Stimulated activated CD8-positive, alpha-beta memory T cell treated with anti-CD3 and anti-CD28 coated beads, Interleukin-15, amount 100 ng/mL, for 1 hour (primary cell): ENCODE data around the gene JAK1.
A peak's percentile ranks its signal among the peaks of the same experiment; 100 is the strongest.
"Not testable (repeated sequence)": the region's sequence is repeated elsewhere in the genome, so short reads cannot be mapped to it uniquely, and the experiment has no call there.

ENCODE experiments used
- DNase-seq: peaks from one replicate; pipeline ENCODE4 v3.0.0-alpha.2; 2020; ENCODE audit warnings: low read depth

JAK1 gene

DNA sequence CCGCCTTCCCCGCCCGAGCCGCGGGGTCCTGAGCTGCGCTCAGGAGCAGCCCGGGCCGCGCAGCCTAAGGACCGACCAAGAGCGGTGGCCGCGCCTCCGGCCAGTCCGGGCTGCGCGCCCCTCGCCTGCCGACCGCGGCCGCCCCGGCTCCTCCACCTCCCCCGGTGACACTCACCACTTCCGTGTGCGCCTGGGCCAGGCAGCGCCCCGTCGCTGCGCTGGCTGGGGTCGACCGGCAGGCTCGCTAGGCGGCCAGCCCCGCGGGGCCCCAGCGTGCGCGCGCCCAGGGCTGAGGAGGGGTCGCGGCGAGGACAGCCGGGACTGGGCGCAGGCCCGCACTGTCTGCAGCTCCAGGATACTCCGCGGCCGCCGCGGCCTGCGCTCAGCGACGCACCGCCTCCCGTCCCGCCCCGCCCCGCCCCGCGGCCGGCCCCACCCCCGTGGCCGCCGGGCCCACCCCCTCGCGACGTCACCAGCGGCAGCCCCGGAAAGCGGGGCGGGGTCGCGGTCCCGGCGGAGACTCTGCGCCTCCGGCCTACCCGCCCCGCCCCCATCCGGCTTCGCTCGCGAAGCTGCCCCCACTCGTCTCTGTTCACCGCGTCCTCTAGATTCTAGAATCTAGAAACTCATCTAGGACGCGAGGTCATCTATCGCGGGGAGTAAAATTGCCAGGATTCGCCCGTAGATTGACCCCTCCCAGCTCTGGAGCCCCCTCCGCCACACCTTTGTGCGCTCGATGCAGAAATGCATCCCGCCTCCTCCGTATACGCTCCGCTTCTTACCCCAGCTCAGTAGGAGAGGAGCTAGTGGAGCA is at the start of gene JAK1:
Gene JAK1, minus strand, starts transcription at position 392 of the 814 bp plus-strand sequence. CDS start 80,285 bp downstream, outside the sequence.
- peak; percentile 75 for DNase-seq

DNA sequence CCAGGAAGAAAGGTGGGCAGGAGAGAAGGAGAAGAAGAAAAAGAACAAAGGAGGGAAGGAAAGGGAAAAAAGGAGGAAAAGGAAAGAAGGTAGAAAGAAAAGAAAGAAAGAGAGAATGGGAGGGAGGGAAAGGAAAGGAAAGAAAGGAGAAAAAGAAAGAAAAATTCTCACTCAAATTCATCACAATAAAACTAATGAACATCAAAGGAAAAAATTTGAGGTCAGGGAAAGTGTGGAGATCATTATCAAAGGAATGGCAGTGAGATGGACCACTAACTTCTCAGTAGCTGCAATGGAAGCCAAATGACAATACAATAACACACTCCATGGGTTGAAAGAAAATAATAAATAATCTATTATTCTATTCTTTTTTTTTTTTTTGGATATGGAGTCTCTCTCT is 48.0 kb upstream of the JAK1 start:
- no peak for DNase-seq

DNA sequence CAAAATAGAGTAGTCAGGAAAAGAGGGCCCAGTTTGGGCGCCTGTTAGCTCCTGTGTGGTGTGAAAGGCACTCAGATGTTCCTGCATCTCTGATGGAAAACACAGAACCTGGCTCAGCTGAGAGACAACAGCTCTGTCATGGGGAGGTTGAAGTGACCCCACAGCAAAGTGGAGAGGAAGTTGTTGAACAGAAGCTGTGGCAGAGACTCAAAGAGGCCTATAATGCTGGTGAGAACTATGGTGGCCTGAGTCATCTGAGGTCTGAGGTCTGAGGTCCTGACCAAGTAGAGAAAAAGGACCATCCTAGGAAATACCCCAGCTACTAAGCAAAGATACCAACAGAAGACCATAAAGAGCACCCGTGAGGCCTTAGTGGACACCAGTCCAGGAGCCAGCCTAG is 45.6 kb upstream of the JAK1 start:
- DNase-seq = no peak

DNA sequence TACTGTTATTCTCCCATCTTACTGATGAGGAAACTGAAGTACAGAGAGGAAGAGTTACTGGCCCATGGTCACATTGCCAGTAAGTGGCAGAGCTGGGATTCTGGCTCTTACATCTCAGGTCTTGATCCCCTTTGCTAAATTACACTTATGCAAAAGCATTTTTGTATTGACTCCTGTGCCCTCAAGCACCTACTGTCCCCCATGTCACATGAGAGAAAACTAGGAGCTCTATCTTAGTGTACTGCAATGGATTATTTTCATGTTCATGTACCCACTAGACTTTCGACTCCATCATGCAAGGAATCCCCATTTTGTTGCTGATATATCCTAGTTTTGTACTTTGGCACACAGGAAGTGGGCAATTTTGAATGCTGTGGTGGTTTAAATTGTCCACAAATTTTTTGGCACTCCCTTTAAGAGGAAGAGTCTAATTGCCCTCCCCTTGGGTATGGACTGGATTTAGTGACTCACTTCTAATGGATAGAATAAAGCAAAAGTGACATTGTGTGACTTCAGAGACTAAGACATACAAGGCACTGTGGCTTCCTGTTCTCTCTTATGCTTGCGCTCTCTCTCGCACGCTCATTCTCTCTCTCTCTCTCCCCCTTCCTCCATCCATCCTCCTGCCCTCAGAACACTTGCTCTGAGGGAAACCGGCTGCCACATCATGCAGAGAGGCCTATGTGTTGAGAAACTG is 43.5 kb upstream of the JAK1 start:
- no peak for DNase-seq

DNA sequence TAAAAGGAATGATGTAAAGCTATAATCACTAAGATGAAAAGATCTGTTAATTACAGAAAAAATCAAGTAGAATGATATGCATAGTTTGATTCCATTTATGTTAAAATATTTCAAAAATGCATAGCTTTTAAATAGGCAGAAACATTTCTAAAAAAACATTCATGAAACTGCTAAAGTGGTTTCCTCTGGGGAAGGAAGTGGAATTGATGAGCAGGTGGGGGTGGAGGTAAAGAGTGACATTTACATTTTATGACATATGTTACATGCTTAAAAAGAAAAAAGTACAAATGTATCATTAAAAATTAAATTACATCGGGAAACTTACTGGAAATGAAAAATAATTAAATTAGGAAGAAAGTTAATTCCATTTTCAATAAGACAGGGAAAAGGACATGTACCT is 42.8 kb upstream of the JAK1 start:
- no peak for DNase-seq

DNA sequence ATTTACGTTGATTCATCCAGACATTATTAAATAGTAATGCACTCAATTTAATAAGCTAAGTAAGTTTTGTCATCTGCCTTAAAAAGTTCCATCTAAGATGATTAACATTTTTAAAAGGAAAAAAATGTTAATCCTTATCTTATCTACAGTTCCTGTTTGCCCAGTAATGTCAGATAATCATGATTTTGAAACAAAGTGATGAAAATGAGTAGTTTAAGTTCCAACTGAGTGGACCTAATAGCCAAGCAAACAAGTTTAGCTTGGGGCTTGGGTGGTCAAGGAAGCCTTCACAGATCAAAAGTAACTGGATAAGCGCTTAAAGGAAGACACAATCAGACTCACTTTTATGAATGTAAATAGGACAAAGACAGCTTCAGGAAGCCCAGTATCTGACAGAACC is 40.5 kb upstream of the JAK1 start:
- no peak for DNase-seq

DNA sequence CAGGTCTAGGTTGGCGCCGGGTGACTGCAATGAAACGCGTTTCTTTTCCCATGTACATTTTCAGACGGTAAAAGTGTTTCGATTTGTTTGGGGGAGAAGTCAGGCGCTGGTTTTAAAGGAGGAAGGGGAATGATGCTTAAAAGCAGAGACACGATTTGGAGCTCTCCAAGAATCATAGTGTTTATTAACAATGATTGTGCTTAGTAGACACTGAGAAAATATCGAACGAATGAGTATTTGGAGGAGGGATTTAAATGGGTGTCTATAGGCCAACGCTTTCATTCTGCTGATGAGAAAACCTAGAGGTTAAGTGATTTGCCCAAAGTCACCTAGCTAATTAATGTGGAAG is 36.9 kb upstream of the JAK1 start:
- no peak for DNase-seq

DNA sequence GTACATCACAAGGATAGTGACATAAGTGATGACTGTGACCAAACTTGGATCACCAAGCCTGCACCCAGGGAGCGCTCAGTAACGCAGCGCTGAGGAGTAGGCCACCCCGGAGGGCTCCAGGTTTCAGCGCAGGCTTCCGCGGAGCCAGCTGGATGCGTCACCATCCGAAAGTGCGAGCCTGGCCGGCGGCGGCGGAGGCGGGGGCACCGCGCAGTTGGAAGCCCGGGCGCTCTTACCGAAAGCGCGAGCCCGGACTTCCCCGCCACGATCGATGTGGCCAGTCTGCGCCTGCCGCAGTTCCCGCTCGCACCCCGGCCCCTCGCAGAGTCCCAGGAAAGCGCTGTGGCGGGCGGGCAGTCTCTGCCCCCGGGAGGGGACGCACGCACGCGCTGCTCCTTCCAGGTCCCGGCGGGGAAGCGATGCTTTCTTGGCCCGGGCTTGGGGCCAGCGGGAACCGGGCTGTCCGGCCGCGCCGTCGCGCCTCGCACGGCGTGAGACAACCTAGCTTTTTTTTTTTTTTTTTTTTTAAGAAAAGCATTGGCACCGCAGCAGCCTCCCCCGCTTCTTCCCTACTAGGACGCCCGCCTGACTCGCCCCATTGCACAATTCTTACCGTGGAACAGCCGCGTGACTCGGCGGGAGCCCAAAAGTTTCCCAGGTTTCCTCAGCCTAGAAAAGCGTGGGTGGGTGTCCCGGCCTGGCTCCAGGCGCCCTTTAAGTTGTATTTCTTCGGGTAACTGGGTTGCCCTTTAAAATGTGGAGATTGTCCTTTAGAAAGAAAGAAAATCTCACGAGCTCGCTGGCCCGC is 36.4 kb upstream of the JAK1 start:
- peak; percentile 38 for DNase-seq

DNA sequence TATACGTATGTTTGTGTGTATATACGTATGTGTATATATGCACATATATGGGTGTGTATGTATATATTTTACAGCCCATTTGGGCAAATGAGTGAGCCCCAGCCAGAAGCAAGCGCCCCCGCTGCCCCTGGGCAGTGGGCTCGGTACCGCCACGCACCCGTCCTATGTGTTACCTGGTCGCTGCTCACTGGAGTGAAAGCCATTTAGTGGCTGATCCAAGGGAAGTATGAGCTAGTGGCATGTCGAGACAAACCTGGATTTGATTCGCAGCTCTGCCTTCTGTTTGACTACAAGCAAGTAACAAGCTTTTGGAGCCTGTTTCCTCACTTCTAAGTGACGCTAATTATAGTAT is 35.8 kb upstream of the JAK1 start:
- DNase-seq = no peak

DNA sequence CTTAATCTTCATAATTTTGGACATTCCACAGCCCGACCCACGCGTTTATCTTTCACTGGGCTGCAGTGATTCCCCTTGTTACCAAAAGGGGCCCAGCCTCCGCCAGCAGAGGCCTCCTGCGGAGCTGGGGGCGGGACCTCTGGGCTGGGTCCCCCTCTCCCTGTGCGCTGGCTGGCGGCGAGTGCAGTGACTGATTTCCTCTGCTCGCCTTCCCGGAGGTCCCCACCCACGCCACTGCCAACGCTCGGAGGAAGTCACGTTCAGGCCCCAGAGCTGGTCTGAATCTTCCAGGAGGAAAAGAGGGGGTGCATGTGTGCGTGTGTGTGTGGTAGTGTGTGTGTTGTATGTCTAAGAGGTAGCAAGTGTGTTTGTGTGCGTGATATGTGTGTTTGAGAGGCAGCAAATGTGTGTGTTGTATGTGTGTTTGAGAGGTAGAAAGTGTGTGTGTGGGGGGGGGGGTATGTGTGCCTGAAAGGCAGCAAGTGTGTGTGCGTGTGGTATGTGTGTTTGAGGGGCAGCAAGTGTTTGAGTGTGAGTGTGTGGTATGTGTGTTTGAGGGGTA is 35.0 kb upstream of the JAK1 start:
- DNase-seq = peak; percentile 40

DNA sequence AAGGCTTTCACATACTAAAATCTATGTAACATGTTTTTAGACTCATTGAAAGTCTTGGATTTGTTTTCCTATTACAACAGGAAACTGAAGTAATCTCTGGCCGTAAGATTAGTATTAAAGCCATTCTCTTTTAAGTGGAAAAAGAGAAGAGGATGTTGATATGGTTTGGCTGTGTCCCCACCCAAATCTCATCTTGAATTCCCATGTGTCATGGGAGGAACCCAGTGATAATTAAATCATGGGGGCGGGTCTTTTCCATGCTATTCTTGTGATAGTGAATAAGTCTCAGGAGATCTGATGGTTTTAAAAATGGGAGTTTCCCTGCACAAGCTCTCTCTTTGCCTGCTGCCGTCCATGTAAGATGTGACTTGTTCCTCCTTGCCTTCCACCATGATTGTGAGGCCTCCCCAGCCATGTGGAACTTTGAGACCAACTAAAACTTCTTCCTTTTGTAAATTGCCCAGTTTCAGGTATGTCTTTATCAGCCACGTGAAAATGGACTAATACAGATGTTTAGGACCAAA is 32.1 kb upstream of the JAK1 start:
- DNase-seq = not testable (repeated sequence)

DNA sequence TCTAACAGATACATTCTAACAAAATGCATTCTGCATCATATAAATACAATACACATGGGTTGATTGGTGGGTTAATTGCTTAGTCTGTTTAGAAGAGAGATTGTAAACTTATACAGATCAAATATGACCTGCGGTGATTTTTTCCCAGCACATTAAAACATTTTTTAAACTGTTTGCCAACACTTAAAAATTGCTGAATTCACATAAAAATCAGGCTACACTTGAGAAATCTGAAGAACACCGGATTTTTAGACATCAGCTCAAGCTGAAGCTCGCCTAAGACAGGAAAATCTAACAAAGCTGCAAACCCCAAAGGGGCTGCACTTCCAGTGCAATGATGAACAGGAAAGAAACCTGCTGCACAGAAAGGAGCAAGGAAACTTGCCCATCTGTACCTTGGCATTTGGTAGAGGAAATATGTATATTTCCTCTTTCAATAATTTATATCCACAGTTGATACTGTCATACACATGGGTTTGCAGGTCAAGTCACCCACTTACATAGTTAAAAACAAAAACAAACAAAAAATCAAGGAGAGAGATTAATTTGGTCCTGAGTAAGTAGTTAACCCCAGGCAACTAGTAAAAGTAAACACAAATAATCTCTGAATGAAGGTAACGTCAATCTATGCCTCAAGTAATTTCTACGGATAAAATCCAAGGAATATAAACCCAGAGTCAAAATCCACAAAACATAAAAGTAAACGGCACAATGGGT is 30.4 kb upstream of the JAK1 start:
- no peak for DNase-seq

DNA sequence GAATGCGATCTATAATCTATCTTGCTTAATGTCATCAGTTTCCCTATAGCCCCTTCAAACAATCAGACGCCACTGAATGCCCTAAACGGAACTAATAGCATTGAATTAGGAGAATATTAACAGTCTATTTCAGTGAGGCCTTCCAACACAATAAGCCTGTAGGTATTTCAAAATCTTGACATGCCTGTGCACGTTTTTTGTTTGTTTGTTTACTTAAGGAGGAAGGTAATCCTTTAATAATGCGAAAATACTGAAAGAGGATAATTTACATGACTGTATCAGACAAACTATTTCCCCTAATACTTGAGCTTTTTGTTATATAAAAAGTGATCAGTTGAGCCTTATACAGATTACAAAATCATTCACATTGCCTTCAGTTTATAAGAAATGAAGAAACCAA is 29.0 kb upstream of the JAK1 start:
- DNase-seq = no peak

DNA sequence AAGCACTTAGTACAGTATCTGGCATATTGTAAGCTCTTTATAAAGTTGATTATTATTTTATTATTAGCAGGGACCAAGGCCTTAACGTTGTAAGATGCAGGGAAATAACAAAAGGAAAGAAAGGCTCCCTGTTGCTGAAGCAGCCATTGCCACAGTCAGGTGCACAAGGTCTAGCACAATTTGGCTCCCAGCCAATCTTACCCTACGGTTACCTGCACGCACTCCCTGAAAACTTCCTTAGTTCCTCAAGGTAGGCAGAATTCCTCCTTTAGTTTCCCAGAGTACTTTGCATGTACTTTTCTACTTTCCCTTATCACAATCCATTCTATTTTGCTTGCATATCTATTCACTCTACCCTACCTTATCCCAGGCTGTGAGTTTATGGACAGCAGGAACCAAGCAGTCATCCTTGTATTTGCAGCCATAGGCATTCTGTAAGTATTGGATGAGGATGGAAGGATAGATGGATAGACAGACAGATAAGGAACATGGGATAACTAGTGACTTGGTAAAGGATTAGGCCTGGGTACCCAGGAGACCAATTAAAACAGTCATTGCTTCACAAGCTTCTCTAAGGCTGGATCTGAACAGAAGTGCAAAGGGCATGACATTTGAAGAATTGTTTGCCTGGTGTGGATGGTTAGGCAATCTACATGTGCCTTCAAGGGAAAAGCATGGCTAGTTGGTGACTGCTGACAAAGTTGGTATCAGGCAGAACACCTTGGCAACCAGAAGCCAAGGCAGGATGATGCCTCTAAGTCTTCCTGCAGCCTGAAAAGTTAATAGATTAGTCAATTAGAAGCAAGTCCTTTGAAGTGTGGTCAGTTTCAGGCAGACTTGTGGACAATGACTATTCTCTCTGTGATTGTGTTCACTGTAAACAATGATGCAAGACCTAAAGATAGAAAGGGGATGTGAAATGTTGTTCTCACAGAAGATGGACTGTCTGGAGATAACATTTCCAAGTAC is 20.8 kb upstream of the JAK1 start:
- DNase-seq = no peak

DNA sequence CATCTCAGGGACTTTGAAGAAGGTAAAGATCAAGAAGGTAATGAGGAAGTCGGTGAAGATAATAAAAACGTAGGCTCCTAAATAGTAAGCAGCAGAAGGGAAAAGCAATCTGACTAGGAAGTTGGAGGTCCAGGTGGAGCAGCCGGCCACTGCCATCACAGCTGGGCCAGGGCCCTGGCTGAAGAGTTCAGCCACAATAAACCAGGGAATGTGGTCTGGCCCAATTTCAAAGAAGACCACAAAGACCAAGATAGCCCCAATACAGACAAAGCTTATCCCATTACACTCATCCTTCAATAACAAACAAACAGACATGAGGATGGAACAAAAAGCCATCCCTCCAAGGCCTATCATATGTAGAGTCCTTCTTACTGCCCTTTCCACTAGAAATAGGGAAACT is 18.4 kb upstream of the JAK1 start:
- no peak for DNase-seq

DNA sequence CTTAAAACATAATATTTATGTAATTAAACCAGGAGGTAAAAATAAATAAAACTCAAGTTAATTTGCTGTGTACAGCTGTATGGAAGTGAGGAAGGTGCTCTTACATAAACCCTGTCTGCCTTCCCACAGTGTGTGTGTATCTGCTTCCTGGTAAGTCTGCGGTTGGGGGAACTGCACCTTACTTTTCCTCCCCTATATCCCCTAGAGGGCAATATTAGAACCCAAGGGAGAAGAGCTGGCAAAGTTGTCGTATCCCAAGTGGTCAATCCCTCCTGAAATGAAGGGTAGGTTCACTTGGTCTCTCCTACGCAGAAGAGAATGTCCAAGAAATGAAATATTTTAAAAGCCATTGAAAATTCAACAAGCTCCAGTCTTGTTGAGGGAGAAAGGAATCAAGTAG is 17.8 kb upstream of the JAK1 start:
- no peak for DNase-seq

DNA sequence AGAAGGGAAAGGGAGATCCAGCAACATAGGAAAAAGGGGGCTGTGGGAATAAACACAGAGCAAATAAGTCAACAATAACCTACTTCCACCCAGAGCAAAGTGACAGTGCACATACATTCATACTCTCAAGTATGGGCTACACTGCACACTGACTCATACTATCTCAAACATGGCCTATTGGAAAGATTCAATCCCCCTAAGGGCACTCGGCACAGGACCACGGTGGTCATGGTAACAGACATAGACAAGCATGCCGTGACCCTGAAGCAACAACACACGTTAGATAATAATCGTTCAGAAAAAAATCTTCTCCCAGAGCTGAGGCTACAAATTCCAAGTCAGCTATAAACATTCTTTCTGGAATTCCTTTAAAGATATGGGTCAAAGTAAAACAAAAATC is 16.8 kb upstream of the JAK1 start:
- DNase-seq = no peak

DNA sequence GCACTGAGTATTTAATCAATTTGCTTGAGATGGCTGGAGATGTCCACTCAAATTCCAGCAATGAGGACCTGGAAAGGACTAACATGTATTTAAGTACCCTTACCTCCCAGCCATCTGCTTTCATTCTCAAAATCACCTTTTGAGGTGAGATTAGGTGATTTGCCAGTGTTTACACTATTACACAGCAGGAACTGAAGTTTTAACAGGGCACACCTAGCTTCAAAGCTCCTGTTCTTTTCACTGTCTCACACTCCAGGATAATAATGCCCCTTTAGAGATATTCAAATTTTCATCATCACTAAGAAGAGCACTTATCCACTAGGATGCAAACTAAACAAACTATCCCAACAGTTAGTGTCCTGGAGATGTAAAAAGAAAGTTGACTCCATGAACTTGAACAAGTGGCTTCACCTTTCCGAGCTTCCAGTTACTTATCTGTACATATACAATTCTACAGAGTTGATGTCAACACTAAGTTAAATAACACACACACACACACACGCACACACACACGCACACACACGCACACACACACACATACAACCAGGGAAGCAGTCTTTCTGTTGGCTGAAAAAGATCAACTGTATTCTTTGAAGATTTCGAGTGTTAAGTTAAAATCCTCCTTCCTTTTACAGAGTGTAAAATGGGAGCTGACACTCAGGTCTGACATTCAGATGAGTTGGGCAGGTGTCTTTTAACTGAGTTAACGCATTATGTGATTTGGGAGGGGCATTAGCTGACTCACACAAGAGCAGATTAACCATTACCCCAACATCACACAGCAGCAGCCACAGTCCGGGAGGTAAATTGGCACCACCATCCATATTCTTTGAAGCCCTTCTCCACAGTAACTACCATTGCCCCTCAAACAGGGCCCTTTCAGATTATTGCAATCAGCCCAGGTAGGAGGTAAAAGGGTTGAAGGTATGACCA is 15.5 kb upstream of the JAK1 start:
- DNase-seq = no peak
